HEK293 (cell line): ENCODE results near the gene PLEKHG4.
A peak's percentile ranks its signal among the peaks of the same experiment; 100 is the strongest.

ENCODE experiments used
- CTCF ChIA-PET: fragments of 350-600 bp; formaldehyde crosslinking; extraction: SDS; loops from one replicate; lab custom pipeline; 2021; ENCODE audit warnings: antibody characterized with exemption; lab: Yijun Ruan, JAX
- POLR2A ChIA-PET: fragments of 300-600 bp; formaldehyde crosslinking; extraction: SDS; loops from one replicate; lab custom pipeline; 2020; ENCODE audit warnings: antibody characterized with exemption, inconsistent platforms; lab: Yijun Ruan, JAX
- H3K27ac ChIP-seq: fragments of 200-500 bp; sonication (Bioruptor generic); 2 replicates; pipeline ENCODE4 v1.5.1; 2014; ENCODE audit warnings: low read depth, low read length, control low read depth, inconsistent platforms; ENCODE audit errors: extremely low read depth
- H3K36me3 ChIP-seq, 2 experiments: fragments of 200-500 bp in 1 of 2; sonication (Bioruptor generic) in 1 of 2; 1 replicate in 1 of 2; 2 replicates in 1 of 2; pipeline ENCODE4 v1.5.1; 2014 to 2017; ENCODE audit warnings: inconsistent platforms in 2 of 2, low read length in 2 of 2; ENCODE audit not compliant: control insufficient read depth in 2 of 2, insufficient read depth in 1 of 2
- H3K4me1 ChIP-seq: fragments of 200-500 bp; sonication (Bioruptor generic); 2 replicates; pipeline ENCODE4 v1.5.1; 2014; ENCODE audit warnings: mild to moderate bottlenecking, low read length, inconsistent platforms; ENCODE audit not compliant: control insufficient read depth, insufficient read depth
- H3K4me3 ChIP-seq: 2 replicates; pipeline ENCODE4 v1.5.1; 2011; ENCODE audit warnings: low read depth, mild to moderate bottlenecking, control low read depth, low read length, moderate library complexity
- H3K9me3 ChIP-seq: fragments of 200-500 bp; sonication (Bioruptor generic); 2 replicates; pipeline ENCODE4 v1.5.1; 2014; ENCODE audit warnings: low read depth, low read length, inconsistent platforms; ENCODE audit not compliant: control insufficient read depth, insufficient read depth
- ATF2 ChIP-seq: fragments of 450-650 bp; formaldehyde crosslinking; IDR thresholded peaks from 2 replicates; pipeline ENCODE4 v1.5.1; 2016; ENCODE audit warnings: missing biosample characterization, missing genetic modification characterization, low read depth
- KLF1 ChIP-seq: fragments of 450-650 bp; formaldehyde crosslinking; IDR thresholded peaks from 2 replicates; pipeline ENCODE4 v1.5.1; 2016; ENCODE audit warnings: missing biosample characterization, missing genetic modification characterization
- KLF10 ChIP-seq: fragments of 450-650 bp; IDR thresholded peaks from 2 replicates; pipeline ENCODE4 v1.5.1; 2018; ENCODE audit warnings: missing biosample characterization, mild to moderate bottlenecking, missing genetic modification characterization
- KLF16 ChIP-seq: fragments of 450-650 bp; formaldehyde crosslinking; IDR thresholded peaks from 2 replicates; pipeline ENCODE4 v1.5.1; 2017; ENCODE audit warnings: missing biosample characterization, missing genetic modification characterization
- KLF9 ChIP-seq: fragments of 450-650 bp; formaldehyde crosslinking; IDR thresholded peaks from 2 replicates; pipeline ENCODE4 v1.5.1; 2016; ENCODE audit warnings: missing biosample characterization, missing genetic modification characterization, low read depth
- PRDM6 ChIP-seq: fragments of 450-650 bp; formaldehyde crosslinking; IDR thresholded peaks from 2 replicates; pipeline ENCODE4 v1.5.1; 2017; ENCODE audit warnings: missing biosample characterization, missing genetic modification characterization
- RBAK ChIP-seq: fragments of 450-650 bp; formaldehyde crosslinking; IDR thresholded peaks from 2 replicates; pipeline ENCODE4 v1.5.1; 2016; ENCODE audit warnings: missing biosample characterization, missing genetic modification characterization
- SP2 ChIP-seq: fragments of 450-650 bp; formaldehyde crosslinking; IDR thresholded peaks from 2 replicates; pipeline ENCODE4 v1.5.1; 2016; ENCODE audit warnings: missing biosample characterization, missing genetic modification characterization
- ZBTB7A ChIP-seq: fragments of 450-650 bp; formaldehyde crosslinking; IDR thresholded peaks from 2 replicates; pipeline ENCODE4 v1.5.1; 2016; ENCODE audit warnings: low read depth, missing biosample characterization, missing genetic modification characterization
- ZBTB8A ChIP-seq: fragments of 450-650 bp; formaldehyde crosslinking; IDR thresholded peaks from 2 replicates; pipeline ENCODE4 v1.5.1; 2016; ENCODE audit warnings: missing biosample characterization, missing genetic modification characterization
- ZEB2 ChIP-seq: fragments of 450-650 bp; formaldehyde crosslinking; IDR thresholded peaks from 2 replicates; pipeline ENCODE4 v1.5.1; 2016; ENCODE audit warnings: missing biosample characterization, missing genetic modification characterization
- ZIC2 ChIP-seq: fragments of 450-650 bp; formaldehyde crosslinking; IDR thresholded peaks from 2 replicates; pipeline ENCODE4 v1.5.1; 2016; ENCODE audit warnings: missing biosample characterization, missing genetic modification characterization
- ZNF112 ChIP-seq: fragments of 450-650 bp; formaldehyde crosslinking; IDR thresholded peaks from 2 replicates; pipeline ENCODE4 v1.5.0; 2017; ENCODE audit warnings: missing biosample characterization, missing genetic modification characterization
- ZNF157 ChIP-seq: fragments of 450-650 bp; formaldehyde crosslinking; IDR thresholded peaks from 2 replicates; pipeline ENCODE4 v1.5.1; 2016; ENCODE audit warnings: missing biosample characterization, missing genetic modification characterization
- ZNF18 ChIP-seq: fragments of 450-650 bp; formaldehyde crosslinking; IDR thresholded peaks from 2 replicates; pipeline ENCODE4 v1.5.1; 2016; ENCODE audit warnings: missing biosample characterization, missing genetic modification characterization
- ZNF2 ChIP-seq: fragments of 450-650 bp; formaldehyde crosslinking; IDR thresholded peaks from 2 replicates; pipeline ENCODE4 v1.5.1; 2016; ENCODE audit warnings: missing biosample characterization, missing genetic modification characterization
- ZNF513 ChIP-seq: fragments of 450-650 bp; IDR thresholded peaks from 2 replicates; pipeline ENCODE4 v1.5.1; 2018; ENCODE audit warnings: missing biosample characterization, missing genetic modification characterization
- ZNF514 ChIP-seq: fragments of 450-650 bp; formaldehyde crosslinking; IDR thresholded peaks from 2 replicates; pipeline ENCODE4 v1.5.1; 2016; ENCODE audit warnings: missing biosample characterization, missing genetic modification characterization
- ZNF549 ChIP-seq: fragments of 450-650 bp; IDR thresholded peaks from 2 replicates; pipeline ENCODE4 v1.5.1; 2018; ENCODE audit warnings: missing biosample characterization, missing genetic modification characterization, mild to moderate bottlenecking, inconsistent platforms, moderate library complexity
- ZNF560 ChIP-seq: fragments of 450-650 bp; formaldehyde crosslinking; IDR thresholded peaks from 2 replicates; pipeline ENCODE4 v1.5.1; 2017; ENCODE audit warnings: missing biosample characterization, missing genetic modification characterization, borderline replicate concordance
- ZNF600 ChIP-seq: fragments of 450-650 bp; formaldehyde crosslinking; IDR thresholded peaks from 2 replicates; pipeline ENCODE4 v1.5.1; 2016; ENCODE audit warnings: missing biosample characterization, missing genetic modification characterization
- ZNF670 ChIP-seq: fragments of 450-650 bp; formaldehyde crosslinking; IDR thresholded peaks from 2 replicates; pipeline ENCODE4 v1.5.1; 2016; ENCODE audit warnings: missing biosample characterization, missing genetic modification characterization, low read depth
- ZNF837 ChIP-seq: fragments of 450-650 bp; formaldehyde crosslinking; IDR thresholded peaks from 2 replicates; pipeline ENCODE4 v1.5.1; 2016; ENCODE audit warnings: missing biosample characterization, missing genetic modification characterization

PLEKHG4 gene

GRCh38 chr16:67242138-67242730 lies 37.1 kb upstream of the PLEKHG4 start (continued):
- TF ChIP-seq ZNF112 (no peak), ZNF18 (tag by site-specific recombination) (no peak)
- TF ChIP-seq, all 188 proteins: peak for 1

- CTCF ChIA-PET, result interaction anchor here (0.9 to 1.4 kb wide), 2 partner anchors 16 to 17 kb away, joined by 3 read pairs; partner anchors contain the start of gene TMEM208
- H3K4me1 ChIP-seq, result peaks cover 9% of the 10 kb centered on the region
- H3K27ac ChIP-seq, result no peak overlapping the region
- no peak overlapping the region for H3K4me3 ChIP-seq
- H3K9me3 ChIP-seq, result no peaks in the 10 kb centered on the region
- POLR2A ChIA-PET, result interaction anchor here (1.3 to 7.4 kb wide), 2 partner anchors 13 to 46 kb away, joined by 4 to 109 read pairs; partner anchors contain the start of gene TMEM208
- no peak for TF ChIP-seq ZNF670 (tag by site-specific recombination)
- no peak for TF ChIP-seq ZNF157 (tag by site-specific recombination)
- TF ChIP-seq KLF16, result no peak
- no peak for TF ChIP-seq PRDM6 (tag by site-specific recombination)
- TF ChIP-seq ZIC2, result 0 out of 2 replicates have a peak, but pooled peaks have one; percentile 10
- TF ChIP-seq ZNF514, result no peak
- peaks cover 0 to 20% of the 10 kb centered on the region in 2 experiments; a peak in 1 of 3 replicates for H3K36me3 ChIP-seq
Measured at GRCh38 chr16:67243481-67243880, 35.9 kb upstream of the PLEKHG4 start.

GRCh38 chr16:67244387-67245185 lies 34.7 kb upstream of the PLEKHG4 start:
- H3K4me3 ChIP-seq, result no peak overlapping the region
- H3K4me1 ChIP-seq, result peaks cover 9% of the 10 kb centered on the region
- H3K36me3 ChIP-seq, result peaks cover 0 to 9% of the 10 kb centered on the region in 2 experiments; a peak in 1 of 3 replicates
- TF ChIP-seq ZNF549, result no peak
- TF ChIP-seq SP2 (tag by site-specific recombination), result peak; percentile 24; the same call in 1 of the 2 replicates
- no peak overlapping the region for H3K27ac ChIP-seq
- no peaks in the 10 kb centered on the region for H3K9me3 ChIP-seq
- POLR2A ChIA-PET, result interaction anchor here (0.5 to 7.4 kb wide), 6 partner anchors 14 to 641 kb away, joined by 3 to 109 read pairs (median 4); partner anchors contain the start of gene TMEM208
- CTCF ChIA-PET, result interaction anchor here (0.5 to 2.3 kb wide), 8 partner anchors 12 to 222 kb away, joined by 3 to 5 read pairs (median 4); partner anchors contain the start of gene TMEM208

GRCh38 chr16:67245186-67245585 lies 34.1 kb upstream of the PLEKHG4 start:
- no peaks in the 10 kb centered on the region for H3K9me3 ChIP-seq
- ChIA-PET CTCF (interaction anchor here (0.6 to 2.3 kb wide), 6 partner anchors 8 to 287 kb away, joined by 3 to 5 read pairs (median 4); no protein-coding TSS in a partner anchor), POLR2A (interaction anchor here (0.6 to 7.4 kb wide), 3 partner anchors 14 to 26 kb away, joined by 3 to 109 read pairs (median 4); partner anchors contain the start of gene TMEM208)
- H3K4me1 ChIP-seq, result peaks cover 9% of the 10 kb centered on the region
- no peak overlapping the region for H3K4me3 ChIP-seq
- H3K27ac ChIP-seq, result no peak overlapping the region
- H3K36me3 ChIP-seq, result peaks cover 0 to 7% of the 10 kb centered on the region in 2 experiments; a peak in 1 of 3 replicates
- TF ChIP-seq ZNF560 (tag by site-specific recombination) (no peak), ZNF513 (no peak), ZBTB8A (tag by site-specific recombination) (no peak), ATF2 (no peak), KLF9 (tag by site-specific recombination) (peak; percentile 47), ZNF600 (tag by site-specific recombination) (no peak), KLF1 (tag by site-specific recombination) (peak; percentile 74), RBAK (no peak), ZNF837 (tag by site-specific recombination) (no peak), ZEB2 (tag by site-specific recombination) (no peak), KLF10 (tag by site-specific recombination) (peak; percentile 47; the same call in 1 of the 2 replicates), ZNF2 (no peak), ZBTB7A (tag by site-specific recombination) (no peak)
